GM13977 (cell line): ENCODE results near the gene MAP3K14.

Experiments
- DNase-seq: peaks from one replicate; pipeline ENCODE4 v3.0.0; 2012; ENCODE audit warnings: low spot score
- CTCF ChIP-seq: IDR thresholded peaks from 2 replicates; pipeline ENCODE4 v1.5.1; 2012; ENCODE audit warnings: mild to moderate bottlenecking, control low read depth; ENCODE audit not compliant: insufficient read depth; ENCODE audit errors: extremely low read depth, missing control alignments
- in situ Hi-C: fragments of 300-500 bp; cut with MboI; formaldehyde crosslinking; loops from one replicate; pipeline ENCODE4 v1.12.0; 2022; ENCODE audit warnings: low sequenced_read_pairs, low pct_unique_long_range_greater_than_20kb, mixed read lengths, inconsistent platforms; ENCODE audit not compliant: unreplicated experiment

MAP3K14 gene

GRCh38 chr17:45334701-45335677 is 18.2 kb upstream of the MAP3K14 start:
- TF ChIP-seq CTCF, result no peak
- no peak for DNase-seq
- in situ Hi-C loops, result no loop called here

- TF ChIP-seq CTCF, result no peak
- in situ Hi-C loops, result no loop called here
- DNase-seq, result peak; percentile 39
Observed at GRCh38 chr17:45334231-45334630, 17.4 kb upstream of the MAP3K14 start.

GRCh38 chr17:45333702-45334092 is 16.9 kb upstream of the MAP3K14 start:
- in situ Hi-C loops, result no loop called here
- TF ChIP-seq CTCF, result no peak
- DNase-seq, result no peak

- no peak for TF ChIP-seq CTCF
- peak; percentile 61 for DNase-seq
- in situ Hi-C loops, result no loop called here
Observed at GRCh38 chr17:45332989-45333701, 16.3 kb upstream of the MAP3K14 start.

- TF ChIP-seq CTCF, result no peak
- no peak for DNase-seq
- in situ Hi-C loops, result no loop called here
Observed at GRCh38 chr17:45332505-45332904, 15.7 kb upstream of the MAP3K14 start.

- TF ChIP-seq CTCF, result no peak
- no peak for DNase-seq
- in situ Hi-C loops, result no loop called here
Observed at GRCh38 chr17:45326626-45327025, 9.8 kb upstream of the MAP3K14 start.
